Skeletal muscle satellite cell (primary cell): ENCODE results near the gene PLCD4.

ENCODE experiments used
- H3K27me3 ChIP-seq: 2 replicates; pipeline ENCODE4 v1.7.0; 2013; ENCODE audit warnings: low read length; ENCODE audit not compliant: control insufficient read depth, insufficient read depth
- H3K36me3 ChIP-seq: 2 replicates; pipeline ENCODE4 v1.7.0; 2013; ENCODE audit warnings: mild to moderate bottlenecking, control low read depth, low read length; ENCODE audit not compliant: insufficient read depth
- H3K4me1 ChIP-seq: 2 replicates; pipeline ENCODE4 v1.7.0; 2013; ENCODE audit warnings: low read length; ENCODE audit not compliant: control insufficient read depth, insufficient read depth
- H3K4me2 ChIP-seq: 2 replicates; pipeline ENCODE4 v1.7.0; 2013; ENCODE audit warnings: mild to moderate bottlenecking, low read length
- H3K4me3 ChIP-seq: 2 replicates; pipeline ENCODE4 v1.7.0; 2013; ENCODE audit warnings: low read length
- H3K9ac ChIP-seq: 2 replicates; pipeline ENCODE4 v1.7.0; 2013; ENCODE audit warnings: mild to moderate bottlenecking, low read depth, low read length, moderate library complexity
- H3K9me3 ChIP-seq: replicated peaks from 2 replicates; pipeline ENCODE4 v1.7.0; 2013; ENCODE audit warnings: mild to moderate bottlenecking, control low read depth, low read length

Gene PLCD4

GRCh38 chr2:218623366-218623705 lies 15.6 kb downstream of the PLCD4 start:
- H3K9ac ChIP-seq = no peak overlapping the region
- H3K4me1 ChIP-seq = no peaks in the 10 kb centered on the region
- H3K4me2 ChIP-seq = no peak overlapping the region
- H3K4me3 ChIP-seq = no peak overlapping the region
- no peaks in the 10 kb centered on the region for H3K27me3 ChIP-seq
- H3K9me3 ChIP-seq = no peaks in the 10 kb centered on the region
- H3K36me3 ChIP-seq = no peaks in the 10 kb centered on the region

GRCh38 chr2:218626369-218626768 lies 18.7 kb downstream of the PLCD4 start:
- Histone ChIP-seq H3K9me3 (no peaks in the 10 kb centered on the region), H3K4me1 (no peaks in the 10 kb centered on the region), H3K36me3 (no peaks in the 10 kb centered on the region), H3K4me3 (no peak overlapping the region), H3K4me2 (no peak overlapping the region), H3K27me3 (no peaks in the 10 kb centered on the region), H3K9ac (no peak overlapping the region)

- H3K27me3 ChIP-seq = no peaks in the 10 kb centered on the region
- H3K36me3 ChIP-seq = peaks cover 3% of the 10 kb centered on the region
- no peak overlapping the region for H3K4me2 ChIP-seq
- no peak overlapping the region for H3K4me3 ChIP-seq
- no peak overlapping the region for H3K9ac ChIP-seq
- H3K4me1 ChIP-seq = no peaks in the 10 kb centered on the region
- H3K9me3 ChIP-seq = no peaks in the 10 kb centered on the region
These were observed 20.2 kb downstream of the PLCD4 start for GRCh38 chr2:218627939-218628338.

- no peak overlapping the region for H3K4me3 ChIP-seq
- H3K4me1 ChIP-seq = no peaks in the 10 kb centered on the region
- H3K4me2 ChIP-seq = no peak overlapping the region
- H3K27me3 ChIP-seq = no peaks in the 10 kb centered on the region
- peaks cover 36% of the 10 kb centered on the region for H3K36me3 ChIP-seq
- H3K9me3 ChIP-seq = no peaks in the 10 kb centered on the region
- H3K9ac ChIP-seq = no peak overlapping the region
These were observed 24.1 kb downstream of the PLCD4 start for GRCh38 chr2:218631837-218632236.

GRCh38 chr2:218635719-218636118 lies 28.0 kb downstream of the PLCD4 start:
- Histone ChIP-seq H3K4me2 (no peak overlapping the region), H3K9me3 (no peaks in the 10 kb centered on the region), H3K9ac (no peak overlapping the region), H3K4me1 (no peaks in the 10 kb centered on the region), H3K27me3 (no peaks in the 10 kb centered on the region), H3K36me3 (peaks cover 69% of the 10 kb centered on the region), H3K4me3 (no peak overlapping the region)

- Histone ChIP-seq H3K9ac (no peak overlapping the region), H3K36me3 (peaks cover 79% of the 10 kb centered on the region), H3K27me3 (no peaks in the 10 kb centered on the region), H3K9me3 (no peaks in the 10 kb centered on the region), H3K4me2 (no peak overlapping the region), H3K4me3 (no peak overlapping the region), H3K4me1 (no peaks in the 10 kb centered on the region)
These were observed 30.7 kb downstream of the PLCD4 start for GRCh38 chr2:218638372-218638771.

- H3K4me2 ChIP-seq = no peak overlapping the region
- no peak overlapping the region for H3K4me3 ChIP-seq
- H3K9me3 ChIP-seq = no peaks in the 10 kb centered on the region
- peaks cover 75% of the 10 kb centered on the region for H3K36me3 ChIP-seq
- peaks cover 10% of the 10 kb centered on the region for H3K4me1 ChIP-seq
- no peak overlapping the region for H3K9ac ChIP-seq
- H3K27me3 ChIP-seq = no peaks in the 10 kb centered on the region
These were observed 34.5 kb downstream of the PLCD4 start for GRCh38 chr2:218642121-218642656.

- Histone ChIP-seq H3K9ac (no peak overlapping the region), H3K4me3 (no peak overlapping the region), H3K4me1 (peaks cover 10% of the 10 kb centered on the region), H3K9me3 (no peaks in the 10 kb centered on the region), H3K27me3 (no peaks in the 10 kb centered on the region), H3K36me3 (peaks cover 74% of the 10 kb centered on the region), H3K4me2 (no peak overlapping the region)
These were observed 35.1 kb downstream of the PLCD4 start for GRCh38 chr2:218642786-218643185.

- Histone ChIP-seq H3K9ac (no peak overlapping the region), H3K9me3 (no peaks in the 10 kb centered on the region), H3K4me3 (no peak overlapping the region), H3K36me3 (peaks cover 73% of the 10 kb centered on the region), H3K4me2 (no peak overlapping the region), H3K27me3 (no peaks in the 10 kb centered on the region), H3K4me1 (peaks cover 10% of the 10 kb centered on the region)
These were observed 36.1 kb downstream of the PLCD4 start for GRCh38 chr2:218643751-218644310.

- peak overlapping the region; percentile 56 for H3K9ac ChIP-seq
- H3K27me3 ChIP-seq = no peaks in the 10 kb centered on the region
- no peak overlapping the region for H3K4me2 ChIP-seq
- peaks cover 75% of the 10 kb centered on the region for H3K36me3 ChIP-seq
- no peaks in the 10 kb centered on the region for H3K9me3 ChIP-seq
- no peak overlapping the region for H3K4me3 ChIP-seq
- peaks cover 10% of the 10 kb centered on the region for H3K4me1 ChIP-seq
These were observed 37.0 kb downstream of the PLCD4 start for GRCh38 chr2:218644721-218645120.

GRCh38 chr2:218645126-218645525 lies 37.4 kb downstream of the PLCD4 start:
- Histone ChIP-seq H3K9ac (peak overlapping the region; percentile 56), H3K4me3 (no peak overlapping the region), H3K36me3 (peaks cover 73% of the 10 kb centered on the region), H3K9me3 (no peaks in the 10 kb centered on the region), H3K27me3 (no peaks in the 10 kb centered on the region), H3K4me2 (no peak overlapping the region), H3K4me1 (peaks cover 10% of the 10 kb centered on the region)

- H3K4me1 ChIP-seq = peaks cover 10% of the 10 kb centered on the region
- H3K4me2 ChIP-seq = no peak overlapping the region
- H3K4me3 ChIP-seq = no peak overlapping the region
- H3K27me3 ChIP-seq = no peaks in the 10 kb centered on the region
- no peak overlapping the region for H3K9ac ChIP-seq
- peaks cover 67% of the 10 kb centered on the region for H3K36me3 ChIP-seq
- no peaks in the 10 kb centered on the region for H3K9me3 ChIP-seq
These were observed 40.5 kb downstream of the PLCD4 start for GRCh38 chr2:218648088-218648786.
